Effector memory CD8-positive, alpha-beta T cell (primary cell): ENCODE measurements around the gene GCSAML.
"Not testable (repeated sequence)": the region's sequence is repeated elsewhere in the genome, so short reads cannot be mapped to it uniquely, and the experiment has no call there.

ENCODE experiments used
- ATAC-seq: fragments of 150-1000 bp; cut with Tn5 transposase; replicated peaks from 2 replicates; pipeline ENCODE4 v1.10.0; 2021; ENCODE audit warnings: mild to moderate bottlenecking, moderate library complexity
- DNase-seq, 3 experiments: peaks; one replicate each; pipeline ENCODE4 v3.0.0; 2021
- H3K27ac Mint-ChIP-seq, 2 donors: one replicate each; pipeline ENCODE4 v1.8.0; 2022; ENCODE audit warnings: mild to moderate bottlenecking in 2 of 2, mixed read lengths in 2 of 2, moderate library complexity in 2 of 2
- H3K27me3 Mint-ChIP-seq, 2 donors: one replicate each; pipeline ENCODE4 v1.8.0; 2022; ENCODE audit warnings: mixed read lengths in 2 of 2
- H3K36me3 Mint-ChIP-seq: one replicate; pipeline ENCODE4 v1.8.0; 2022; ENCODE audit warnings: mild to moderate bottlenecking, moderate library complexity, mixed read lengths; ENCODE audit not compliant: insufficient read depth
- H3K4me1 Mint-ChIP-seq, 2 donors: one replicate each; pipeline ENCODE4 v1.8.0; 2022; ENCODE audit warnings: low read depth in 2 of 2, mixed read lengths in 2 of 2
- H3K4me3 Mint-ChIP-seq, 2 donors: one replicate each; pipeline ENCODE4 v1.8.0; 2022; ENCODE audit warnings: mild to moderate bottlenecking in 2 of 2, mixed read lengths in 2 of 2, moderate library complexity in 2 of 2
- H3K9me3 Mint-ChIP-seq, 2 donors: one replicate each; pipeline ENCODE4 v1.8.0; 2022; ENCODE audit warnings: mixed read lengths in 2 of 2
- total RNA-seq, 9 experiments: gene quantifications; one replicate each; lab custom pipeline; 2026; lab: John Stamatoyannopoulos, UW

GCSAML gene
- total RNA-seq, result 0 to 0.46 (median 0) reads per million in 9 experiments

DNA sequence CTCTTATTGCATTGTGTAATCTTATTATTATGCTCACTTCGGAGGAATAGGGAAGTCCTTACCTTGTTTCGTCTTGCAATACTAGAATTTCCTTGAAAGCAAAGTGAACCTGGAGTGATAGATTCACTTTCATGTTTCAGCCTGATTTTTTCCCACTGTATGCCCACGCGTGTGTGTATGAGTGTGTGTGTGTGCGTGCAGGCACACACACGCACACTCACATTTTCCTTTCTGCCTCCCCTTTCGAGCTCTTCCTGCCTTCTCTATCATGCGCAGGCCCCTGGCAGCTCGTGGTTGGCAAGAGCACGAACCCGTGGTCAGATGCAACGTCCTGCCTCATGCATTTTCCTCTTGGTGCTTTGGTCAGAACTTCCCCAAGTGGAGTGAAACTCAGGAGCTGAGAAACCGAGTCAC lies at the start of gene GCSAML:
Gene GCSAML (plus strand): TSS at position 366 of the 414 bp plus-strand sequence. CDS start 58 bp downstream, outside the sequence.
- DNase-seq, result no peak
- Mint-ChIP-seq H3K4me1 (peaks cover 0 to 3% of the 10 kb centered on the region in 2 donors), H3K27me3 (peaks cover 14 to 30% of the 10 kb centered on the region in 2 donors), H3K27ac (no peak within 1 kb of the TSS), H3K9me3 (no peaks in the 10 kb centered on the region), H3K4me3 (no peak within 1 kb of the TSS), H3K36me3 (no peaks in the 10 kb centered on the region)
- ATAC-seq, result no peak

DNA sequence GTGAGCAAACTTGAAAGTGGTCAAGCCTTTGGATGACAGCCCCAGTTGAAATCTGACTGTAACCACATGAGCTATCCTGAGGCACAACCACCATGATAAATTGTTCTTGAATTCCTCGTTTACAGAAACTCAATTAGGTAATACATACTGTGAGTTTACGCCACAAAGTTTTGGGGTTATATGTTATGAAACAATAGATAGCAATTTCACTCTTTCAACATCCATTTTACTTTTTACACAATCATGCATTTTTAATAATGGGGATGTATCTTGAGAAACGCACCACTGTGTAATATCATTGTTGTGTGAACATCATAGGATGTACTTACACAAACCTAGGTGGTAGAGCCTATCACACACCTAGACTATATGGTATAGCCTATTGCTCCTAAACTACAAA lies 48.1 kb upstream of the GCSAML start:
- H3K9me3 Mint-ChIP-seq, result no peaks in the 10 kb centered on the region

DNA sequence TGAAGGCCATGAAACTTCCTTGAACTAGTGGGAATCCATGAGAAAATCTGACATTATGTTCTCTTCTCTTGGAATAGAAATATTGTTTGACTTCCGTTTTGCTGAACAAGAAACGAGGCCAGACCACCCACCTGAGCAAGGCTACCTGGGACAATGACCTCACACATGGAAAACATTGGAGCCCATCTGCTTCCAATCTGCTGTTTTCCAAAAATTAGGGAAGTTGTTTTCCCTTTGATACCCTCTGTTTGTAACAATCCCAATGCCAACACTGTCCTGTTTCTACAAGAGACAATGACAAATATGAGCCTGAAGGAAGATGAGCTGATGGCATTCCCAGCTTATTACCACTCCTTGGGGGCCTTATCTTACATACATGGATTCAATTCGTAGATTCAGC lies 42.1 kb upstream of the GCSAML start:
- Mint-ChIP-seq H3K9me3 (no peaks in the 10 kb centered on the region), H3K27me3 (peaks cover 19% of the 10 kb centered on the region in 2 donors), H3K36me3 (no peaks in the 10 kb centered on the region), H3K4me3 (no peak overlapping the region), H3K4me1 (no peaks in the 10 kb centered on the region), H3K27ac (no peak overlapping the region)
- ATAC-seq (no peak), DNase-seq (no peak)

More for the DNA sequence above, 48.1 kb upstream of the GCSAML start:
- Mint-ChIP-seq H3K4me3 (no peak overlapping the region), H3K27me3 (peaks cover 12 to 17% of the 10 kb centered on the region in 2 donors), H3K36me3 (no peaks in the 10 kb centered on the region), H3K4me1 (no peaks in the 10 kb centered on the region), H3K27ac (no peak overlapping the region)
- DNase-seq, result no peak
- ATAC-seq, result no peak

DNA sequence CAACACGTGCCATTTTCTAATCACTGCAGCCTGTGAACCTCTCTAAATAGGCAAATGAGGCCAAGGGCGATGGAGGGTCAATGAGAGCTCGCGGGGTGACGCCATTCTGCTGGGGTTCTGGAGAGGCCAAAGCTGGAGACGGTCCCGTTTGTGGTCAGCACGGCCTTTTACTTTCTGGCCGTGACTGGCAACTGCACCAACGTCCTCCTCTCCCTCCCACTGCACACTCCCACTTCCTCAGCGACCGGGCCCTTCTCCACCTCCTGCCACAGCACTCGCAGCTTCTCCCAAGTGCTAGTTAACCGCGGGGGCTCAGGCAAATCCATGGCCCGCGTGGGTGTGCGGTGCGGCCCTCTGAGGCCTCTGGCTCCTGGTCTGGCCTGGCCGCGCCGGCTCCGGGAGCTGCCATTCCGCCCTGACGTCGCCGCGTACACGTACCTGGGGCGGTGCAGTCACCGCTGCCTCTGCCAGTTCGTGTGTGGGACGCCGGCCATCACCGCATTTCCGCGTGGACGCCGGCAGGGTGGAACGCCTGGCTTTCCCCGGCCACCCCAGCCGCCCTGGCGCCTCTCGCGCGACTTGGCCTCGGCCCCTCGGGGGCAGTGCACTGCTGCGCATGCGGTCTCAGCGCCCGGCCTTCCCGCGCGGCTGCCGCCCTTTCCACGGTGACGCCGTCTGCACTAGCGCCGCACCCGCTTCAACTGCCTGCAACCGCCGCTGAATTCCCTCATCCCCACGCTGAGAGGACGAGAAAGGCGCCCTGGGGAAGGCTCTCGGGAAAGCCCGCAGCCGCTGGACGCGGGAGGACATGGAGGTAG lies 30.9 kb upstream of the GCSAML start:
- Mint-ChIP-seq H3K9me3 (no peaks in the 10 kb centered on the region), H3K4me1 (no peaks in the 10 kb centered on the region), H3K36me3 (no peaks in the 10 kb centered on the region), H3K27ac (no peak overlapping the region), H3K27me3 (peaks cover 27 to 42% of the 10 kb centered on the region in 2 donors), H3K4me3 (peak overlapping the region in 1 of 2 donors; percentile 23)
- ATAC-seq, result no peak
- no peak for DNase-seq

DNA sequence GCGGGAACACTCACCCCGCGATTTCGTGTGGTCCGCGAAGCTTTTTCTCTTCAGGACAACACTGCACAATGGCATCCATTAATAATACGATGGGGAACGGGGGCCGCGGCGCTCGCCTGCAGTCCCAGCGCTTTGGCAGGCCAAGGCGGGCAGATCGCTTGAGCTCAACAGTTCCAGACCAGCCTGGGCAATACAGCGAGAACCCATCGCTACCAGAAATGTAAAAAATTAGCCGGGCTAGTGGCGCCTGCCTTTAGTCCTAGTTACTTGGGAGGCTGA lies 30.4 kb upstream of the GCSAML start:
- Mint-ChIP-seq H3K27ac (no peak overlapping the region), H3K4me3 (no peak overlapping the region), H3K4me1 (no peaks in the 10 kb centered on the region), H3K27me3 (peaks cover 27 to 41% of the 10 kb centered on the region in 2 donors), H3K9me3 (no peaks in the 10 kb centered on the region), H3K36me3 (no peaks in the 10 kb centered on the region)
- DNase-seq, result no peak
- no peak for ATAC-seq

DNA sequence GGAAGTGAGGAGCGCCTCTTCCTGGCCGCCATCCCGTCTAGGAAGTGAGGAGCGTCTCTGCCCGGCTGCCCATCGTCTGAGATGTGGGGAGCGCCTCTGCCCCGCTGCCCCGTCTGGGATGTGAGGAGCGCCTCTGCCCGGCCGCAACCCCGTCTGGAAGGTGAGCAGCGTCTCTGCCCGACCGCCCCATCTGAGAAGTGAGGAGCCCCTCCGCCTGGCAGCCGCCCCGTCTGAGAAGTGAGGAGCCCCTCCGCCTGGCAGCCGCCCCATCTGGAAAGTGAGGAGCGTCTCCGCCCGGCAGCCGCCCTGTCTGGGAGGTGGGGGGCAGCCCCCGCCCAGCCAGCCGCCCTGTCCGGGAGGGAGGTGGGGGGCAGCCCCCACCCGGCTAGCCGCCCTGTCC lies 27.0 kb upstream of the GCSAML start:
- not testable (repeated sequence) for H3K36me3 Mint-ChIP-seq, H3K4me3 Mint-ChIP-seq, ATAC-seq, H3K9me3 Mint-ChIP-seq, DNase-seq, H3K27ac Mint-ChIP-seq, H3K4me1 Mint-ChIP-seq
- H3K27me3 Mint-ChIP-seq, result peaks cover 10 to 46% of the 10 kb centered on the region in 2 donors

DNA sequence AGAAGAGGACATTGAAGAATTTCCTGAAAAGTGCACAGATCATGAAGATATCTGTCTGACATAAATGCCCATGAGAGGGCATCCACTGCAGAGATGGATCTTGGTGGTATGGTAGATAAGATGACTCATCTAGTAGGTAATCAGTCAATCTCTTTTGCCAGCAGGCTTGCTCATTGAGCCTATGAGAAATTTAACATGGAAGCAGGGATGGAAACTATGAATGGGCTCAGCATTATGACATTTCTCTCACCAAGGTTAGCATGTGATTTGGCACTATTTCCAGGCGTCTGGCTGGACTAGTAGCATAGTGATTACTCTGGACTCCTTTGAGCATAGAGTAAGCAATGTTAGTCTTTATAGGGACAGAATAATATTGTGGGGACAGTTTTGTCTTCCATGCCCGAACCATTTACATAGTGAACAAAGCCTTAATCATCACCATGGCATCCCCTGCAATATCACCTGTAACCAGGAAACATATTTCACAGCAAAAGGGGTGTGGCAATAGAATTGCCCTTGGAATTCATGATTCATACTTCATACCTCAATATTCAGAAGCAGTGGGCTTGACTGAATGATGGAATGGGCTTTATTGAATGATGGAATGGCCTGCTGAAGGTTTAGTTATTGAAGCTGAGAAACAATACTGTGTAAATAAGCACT lies 20.0 kb upstream of the GCSAML start:
- no peaks in the 10 kb centered on the region for H3K36me3 Mint-ChIP-seq
- no peak for ATAC-seq
- H3K27ac Mint-ChIP-seq, result no peak overlapping the region
- H3K4me1 Mint-ChIP-seq, result no peaks in the 10 kb centered on the region
- DNase-seq, result no peak
- H3K4me3 Mint-ChIP-seq, result no peak overlapping the region
- no peaks in the 10 kb centered on the region for H3K9me3 Mint-ChIP-seq
- peaks cover 22 to 50% of the 10 kb centered on the region in 2 donors for H3K27me3 Mint-ChIP-seq

DNA sequence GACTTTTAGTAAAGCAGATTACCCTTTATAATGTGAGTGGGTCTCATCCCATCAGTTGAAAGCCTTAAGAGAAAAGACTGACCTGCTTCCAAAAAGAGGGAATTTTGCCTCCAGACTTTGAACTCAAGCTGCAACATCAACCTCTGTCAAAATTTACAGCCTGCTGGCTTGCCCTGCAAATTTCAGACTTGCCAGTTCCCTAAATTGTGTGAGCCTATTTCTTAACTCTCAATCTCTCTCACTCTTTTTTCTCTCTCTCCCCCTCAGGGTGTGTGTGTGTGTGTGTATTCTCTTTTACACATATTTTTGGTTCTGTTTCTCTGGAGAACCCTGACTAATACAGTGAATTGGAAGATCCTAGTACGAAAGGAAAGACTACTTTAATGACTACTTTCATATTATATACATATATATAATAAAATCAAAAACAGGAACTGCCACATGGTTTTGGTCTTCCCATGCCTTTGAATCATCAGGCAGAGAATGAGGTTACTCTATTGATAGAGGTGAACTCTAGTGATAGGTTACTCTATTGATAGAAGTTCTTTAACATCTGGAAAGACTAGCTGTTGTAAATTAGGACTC lies 19.1 kb upstream of the GCSAML start:
- no peak overlapping the region for H3K27ac Mint-ChIP-seq
- ATAC-seq (no peak), DNase-seq (no peak)
- peaks cover 17 to 48% of the 10 kb centered on the region in 2 donors for H3K27me3 Mint-ChIP-seq
- no peaks in the 10 kb centered on the region for H3K9me3 Mint-ChIP-seq
- no peaks in the 10 kb centered on the region for H3K4me1 Mint-ChIP-seq
- H3K4me3 Mint-ChIP-seq, result no peak overlapping the region
- no peaks in the 10 kb centered on the region for H3K36me3 Mint-ChIP-seq

DNA sequence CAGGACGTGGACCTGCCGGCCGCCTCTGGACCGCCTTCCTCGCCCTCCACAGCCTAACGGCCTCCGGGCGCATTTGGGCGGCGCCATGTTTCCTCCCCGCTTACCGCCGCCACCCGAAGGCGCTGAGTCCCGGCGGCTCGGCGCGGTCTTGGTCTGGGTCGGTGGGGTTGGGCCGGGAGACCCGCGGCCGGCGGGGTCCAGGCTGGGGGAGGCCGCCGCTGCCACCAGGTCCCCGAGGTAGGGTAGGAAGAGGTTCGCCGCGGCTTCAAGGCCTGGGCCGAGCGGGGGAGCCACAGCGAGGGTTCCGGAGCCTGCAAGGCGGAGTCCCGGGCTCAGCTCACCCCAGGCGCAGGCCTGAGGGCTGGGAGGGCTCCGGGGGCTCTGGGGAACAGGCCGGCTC lies 18.1 kb upstream of the GCSAML start:
- ATAC-seq (no peak), DNase-seq (no peak)
- Mint-ChIP-seq H3K27me3 (peaks cover 23 to 48% of the 10 kb centered on the region in 2 donors), H3K9me3 (no peaks in the 10 kb centered on the region), H3K27ac (no peak overlapping the region), H3K4me1 (no peaks in the 10 kb centered on the region), H3K4me3 (no peak overlapping the region), H3K36me3 (no peaks in the 10 kb centered on the region)

DNA sequence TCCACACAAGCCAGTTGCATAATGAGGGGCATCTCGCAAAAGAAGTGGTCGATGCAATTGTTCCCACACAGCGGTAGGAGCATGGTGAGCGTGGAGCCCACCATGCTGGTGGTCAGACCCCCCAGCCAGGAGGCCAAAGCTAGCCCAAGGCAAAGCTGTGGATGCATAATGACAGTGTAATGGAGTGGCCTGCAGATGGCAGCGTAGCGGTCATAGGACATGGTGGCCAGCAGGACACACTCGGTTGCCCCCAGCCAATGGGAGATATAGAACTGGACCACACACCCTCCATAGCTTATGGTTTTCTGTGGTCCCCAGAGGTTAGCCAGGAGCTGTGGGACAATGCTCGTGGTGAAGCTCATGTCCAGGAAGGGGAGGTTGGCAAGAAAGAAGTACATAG lies 17.0 kb upstream of the GCSAML start:
- no peaks in the 10 kb centered on the region for H3K9me3 Mint-ChIP-seq
- DNase-seq (no peak), ATAC-seq (no peak)
- H3K27ac Mint-ChIP-seq, result no peak overlapping the region
- H3K4me1 Mint-ChIP-seq, result no peaks in the 10 kb centered on the region
- no peaks in the 10 kb centered on the region for H3K36me3 Mint-ChIP-seq
- no peak overlapping the region for H3K4me3 Mint-ChIP-seq
- peaks cover 23 to 37% of the 10 kb centered on the region in 2 donors for H3K27me3 Mint-ChIP-seq

DNA sequence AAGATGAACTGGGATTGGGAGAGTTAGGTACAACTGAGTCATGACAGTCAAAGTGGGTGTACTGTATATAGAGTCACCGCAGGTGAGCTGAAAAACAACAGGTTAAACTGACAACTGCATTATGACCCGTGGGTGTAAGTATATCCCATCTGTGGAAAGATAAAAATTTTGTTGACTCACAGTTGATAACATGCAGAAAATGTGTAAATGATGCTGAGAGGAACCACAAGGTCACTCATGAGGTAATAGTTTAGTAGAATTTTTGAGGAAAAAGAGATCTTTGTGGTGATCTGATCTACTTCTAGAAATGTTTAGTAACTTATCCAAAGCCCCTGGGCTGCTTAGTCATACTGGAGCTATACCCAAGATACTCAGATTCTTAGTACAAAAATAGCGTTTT lies 13.5 kb upstream of the GCSAML start:
- DNase-seq (no peak), ATAC-seq (no peak)
- H3K36me3 Mint-ChIP-seq, result no peaks in the 10 kb centered on the region
- H3K27ac Mint-ChIP-seq, result no peak overlapping the region
- no peaks in the 10 kb centered on the region for H3K4me1 Mint-ChIP-seq
- peaks cover 30 to 42% of the 10 kb centered on the region in 2 donors for H3K27me3 Mint-ChIP-seq
- no peaks in the 10 kb centered on the region for H3K9me3 Mint-ChIP-seq
- H3K4me3 Mint-ChIP-seq, result no peak overlapping the region

DNA sequence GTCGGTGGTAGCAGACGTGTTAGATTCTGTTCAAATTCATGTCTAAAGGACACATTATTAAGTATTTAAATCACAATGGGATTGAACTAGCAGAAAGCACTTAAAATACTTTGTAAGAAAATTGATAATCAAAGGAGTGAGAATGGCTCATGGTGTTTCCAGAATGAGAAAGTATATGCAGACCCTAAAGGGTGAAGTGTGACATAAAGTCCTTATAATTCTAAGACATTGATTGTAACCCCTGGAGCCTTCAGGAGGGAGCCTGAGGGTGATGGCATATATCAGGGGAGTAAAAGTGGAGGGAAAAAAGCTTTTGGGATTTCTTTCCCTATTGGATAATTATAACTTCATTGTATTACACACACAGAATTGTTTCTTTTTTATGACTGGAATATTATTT lies 12.6 kb upstream of the GCSAML start, which contains the start of gene OR2C3:
Gene OR2C3 (minus strand): TSS at position 101 of the 400 bp plus-strand sequence. CDS start 3,929 bp downstream, outside the sequence.
- H3K4me1 Mint-ChIP-seq, result no peaks in the 10 kb centered on the region
- no peak within 1 kb of the TSS for H3K4me3 Mint-ChIP-seq
- no peaks in the 10 kb centered on the region for H3K9me3 Mint-ChIP-seq
- DNase-seq (no peak), ATAC-seq (no peak)
- H3K27ac Mint-ChIP-seq, result no peak within 1 kb of the TSS
- no peaks in the 10 kb centered on the region for H3K36me3 Mint-ChIP-seq
- H3K27me3 Mint-ChIP-seq, result peaks cover 30 to 49% of the 10 kb centered on the region in 2 donors

DNA sequence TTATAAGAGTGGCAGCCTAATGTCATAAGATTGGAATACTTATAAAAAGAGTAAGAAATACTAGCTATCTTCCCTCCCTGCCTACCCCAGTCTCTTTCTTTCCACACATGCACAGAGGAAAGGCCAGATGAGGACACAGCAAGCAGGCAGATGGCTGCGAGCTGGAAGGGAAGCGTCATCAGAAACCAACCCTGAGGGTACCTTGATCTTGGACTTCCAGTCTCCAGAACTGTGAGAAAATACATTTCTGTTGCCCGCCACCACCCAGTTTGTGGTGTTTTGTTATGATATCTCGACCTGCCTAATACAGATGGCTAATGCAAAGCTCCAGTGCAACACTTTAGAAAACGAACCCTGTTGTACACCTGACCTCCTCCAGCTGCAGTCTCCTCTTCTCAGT lies 10.4 kb upstream of the GCSAML start:
- Mint-ChIP-seq H3K4me1 (no peaks in the 10 kb centered on the region), H3K27me3 (peaks cover 23 to 50% of the 10 kb centered on the region in 2 donors), H3K27ac (no peak overlapping the region), H3K36me3 (no peaks in the 10 kb centered on the region), H3K4me3 (no peak overlapping the region), H3K9me3 (no peaks in the 10 kb centered on the region)
- DNase-seq (no peak), ATAC-seq (no peak)

DNA sequence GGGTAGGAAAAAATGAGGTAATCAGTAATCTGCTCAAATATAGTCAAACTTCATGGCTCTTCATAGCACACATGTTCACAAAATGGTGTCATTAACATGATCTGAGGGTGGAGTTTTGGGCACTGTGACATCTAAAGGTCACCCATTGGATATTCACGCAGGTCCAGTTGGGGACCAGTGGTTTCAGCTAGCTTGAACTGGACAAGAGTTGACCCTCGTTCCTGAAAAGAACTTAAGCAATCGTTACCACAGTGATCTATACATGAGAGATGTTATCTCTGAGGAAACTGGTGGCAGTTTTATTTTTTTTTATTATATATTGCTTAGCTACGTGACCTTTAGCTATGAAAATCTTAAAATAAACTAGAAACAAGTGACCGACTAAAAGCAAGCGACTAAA lies 9.7 kb upstream of the GCSAML start:
- H3K27ac Mint-ChIP-seq, result no peak overlapping the region
- no peak for ATAC-seq
- H3K9me3 Mint-ChIP-seq, result no peaks in the 10 kb centered on the region
- no peak for DNase-seq
- no peaks in the 10 kb centered on the region for H3K36me3 Mint-ChIP-seq
- peaks cover 23 to 57% of the 10 kb centered on the region in 2 donors for H3K27me3 Mint-ChIP-seq
- H3K4me3 Mint-ChIP-seq, result no peak overlapping the region
- no peaks in the 10 kb centered on the region for H3K4me1 Mint-ChIP-seq
